GM18870 (cell line): ENCODE results near the gene ZNF783.
A peak's percentile ranks its signal among the peaks of the same experiment; 100 is the strongest.

Source experiments
- ATAC-seq: cut with Tn5 transposase; IDR thresholded peaks from one replicate; pipeline ENCODE4 v1.9.1; 2021; ENCODE audit warnings: moderate library complexity; ENCODE audit not compliant: unreplicated experiment

The ZNF783 gene

DNA sequence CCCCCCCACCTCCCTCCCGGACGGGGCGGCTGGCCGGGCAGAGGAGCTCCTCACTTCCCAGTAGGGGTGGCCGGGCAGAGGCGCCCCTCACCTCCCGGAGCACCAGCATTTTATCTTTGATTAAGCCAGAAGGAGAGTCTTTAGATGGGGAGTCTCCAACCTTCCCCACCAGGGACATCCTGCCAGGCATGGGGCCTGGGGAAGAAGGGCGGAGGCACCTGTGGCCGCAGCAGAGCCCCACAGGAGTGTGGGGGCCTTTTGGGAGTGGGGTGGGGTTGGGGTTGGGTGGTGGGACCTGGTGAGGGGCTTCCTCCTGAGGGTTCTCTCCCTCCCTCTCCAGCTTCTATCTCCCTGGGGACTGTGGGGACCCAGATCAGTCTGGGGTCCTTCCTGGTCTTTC is 18.2 kb downstream of the ZNF783 start:
- no peak for ATAC-seq

DNA sequence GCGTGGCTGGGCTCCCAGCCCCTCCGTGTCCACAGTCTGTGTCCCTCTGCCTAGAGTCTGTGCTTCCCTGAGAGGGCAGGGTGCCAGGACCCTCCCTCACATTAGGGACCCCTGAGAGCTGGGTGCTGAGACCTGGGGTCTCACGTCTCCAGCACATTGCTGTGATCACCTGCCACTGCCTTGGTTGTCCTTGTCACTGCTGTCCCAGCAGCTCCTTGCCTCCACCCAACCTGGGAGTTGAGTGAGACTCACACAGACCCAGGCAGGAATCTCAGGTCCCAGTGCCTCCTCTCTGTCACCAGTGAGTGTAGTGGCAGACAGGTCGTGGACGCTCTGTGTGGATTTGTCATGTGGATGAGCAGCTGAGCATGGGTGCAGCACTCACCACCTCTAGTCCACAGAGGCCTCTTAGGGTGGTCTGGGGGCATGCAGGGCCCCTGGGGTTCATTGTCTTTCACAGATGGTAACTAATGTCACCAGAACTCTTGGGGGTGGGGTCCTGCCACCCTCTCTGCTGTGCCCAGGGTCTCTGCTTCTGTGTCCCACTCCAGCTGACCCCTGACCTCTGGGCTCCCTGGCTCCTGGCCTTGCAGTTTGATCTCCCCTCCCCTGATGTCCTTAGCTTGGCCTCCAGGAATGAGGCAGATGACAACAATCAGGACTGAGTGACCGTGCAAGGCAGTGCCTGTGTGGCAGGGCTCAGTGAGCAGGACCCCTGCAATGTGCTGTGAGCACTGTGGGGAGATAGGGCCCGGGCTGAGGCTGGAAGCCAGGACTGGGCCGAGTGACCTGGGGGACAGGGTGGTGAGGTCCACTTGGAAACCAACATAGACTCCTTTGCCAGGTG is 18.9 kb downstream of the ZNF783 start:
- no peak for ATAC-seq

DNA sequence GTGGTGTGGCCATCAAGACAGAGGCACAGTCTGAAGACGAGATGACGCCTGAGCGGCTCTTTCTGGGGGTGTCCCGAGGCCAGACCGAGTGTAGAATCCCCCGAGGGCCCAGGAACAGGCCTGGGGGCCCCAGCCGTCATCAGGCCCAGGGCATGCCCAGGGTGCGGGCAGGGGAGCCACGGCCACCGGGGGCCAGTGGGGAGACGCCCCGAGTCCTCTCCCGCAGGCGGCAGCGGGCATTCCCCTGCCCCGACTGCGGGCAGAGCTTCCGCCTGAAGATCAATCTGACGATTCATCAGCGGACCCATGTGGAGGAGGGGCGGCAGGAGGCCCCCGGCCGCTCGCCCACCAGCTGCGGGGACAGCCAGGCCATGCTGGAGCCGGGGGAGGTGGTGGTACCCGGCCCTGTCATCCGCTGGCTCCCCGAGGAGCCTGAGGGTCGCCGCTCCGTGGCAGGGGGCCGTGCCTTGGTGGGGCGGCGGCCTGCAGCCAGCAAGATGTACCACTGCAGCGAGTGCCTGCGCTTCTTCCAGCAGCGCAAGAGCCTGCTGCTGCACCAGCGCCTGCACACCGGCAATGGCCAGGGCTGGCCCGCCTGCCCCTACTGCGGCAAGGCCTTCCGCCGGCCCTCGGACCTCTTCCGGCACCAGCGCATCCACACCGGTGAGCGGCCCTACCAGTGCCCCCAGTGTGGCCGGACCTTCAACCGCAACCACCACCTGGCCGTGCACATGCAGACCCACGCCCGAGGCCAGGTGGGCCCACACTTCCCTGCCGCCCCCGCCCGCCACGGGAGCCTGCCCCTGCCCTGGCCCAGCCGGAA is 19.7 kb downstream of the ZNF783 start:
- ATAC-seq = no peak

DNA sequence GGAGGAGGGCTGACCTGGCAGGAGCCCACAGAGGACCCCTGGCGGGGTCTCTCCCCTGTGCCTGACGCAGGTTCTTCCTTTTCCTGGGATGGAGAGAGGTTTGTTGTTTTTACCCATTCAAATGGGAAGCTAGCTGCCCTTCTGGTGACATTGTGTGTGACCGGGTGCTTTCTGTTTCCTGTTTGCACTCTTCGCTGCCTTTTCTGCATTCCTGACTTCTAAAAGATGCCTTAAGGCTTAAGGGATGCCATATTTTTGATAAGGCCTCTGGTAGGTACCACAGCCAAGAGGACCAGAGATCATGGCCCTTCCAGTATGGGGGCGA is 20.3 kb downstream of the ZNF783 start:
- no peak for ATAC-seq

DNA sequence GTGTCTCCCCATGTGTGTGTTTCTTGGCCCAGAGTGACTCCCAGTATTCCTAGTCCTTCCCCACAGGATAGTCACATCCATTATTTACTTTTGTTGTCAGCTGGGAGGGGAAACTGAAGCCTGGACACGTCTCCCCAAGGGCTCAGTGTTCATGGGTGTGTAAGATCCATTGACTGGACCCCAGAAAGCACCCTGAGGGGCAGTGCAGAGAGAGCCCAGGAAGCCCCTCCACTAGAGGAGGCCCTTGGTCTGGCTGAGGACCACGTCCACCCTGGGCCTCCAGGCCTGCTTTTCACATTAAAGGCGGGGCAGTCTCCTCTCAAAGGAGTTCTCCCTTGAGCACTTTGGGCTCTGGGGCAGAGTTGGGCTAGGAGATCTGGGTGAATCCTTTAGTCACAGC is 21.3 kb downstream of the ZNF783 start:
- ATAC-seq = no peak

DNA sequence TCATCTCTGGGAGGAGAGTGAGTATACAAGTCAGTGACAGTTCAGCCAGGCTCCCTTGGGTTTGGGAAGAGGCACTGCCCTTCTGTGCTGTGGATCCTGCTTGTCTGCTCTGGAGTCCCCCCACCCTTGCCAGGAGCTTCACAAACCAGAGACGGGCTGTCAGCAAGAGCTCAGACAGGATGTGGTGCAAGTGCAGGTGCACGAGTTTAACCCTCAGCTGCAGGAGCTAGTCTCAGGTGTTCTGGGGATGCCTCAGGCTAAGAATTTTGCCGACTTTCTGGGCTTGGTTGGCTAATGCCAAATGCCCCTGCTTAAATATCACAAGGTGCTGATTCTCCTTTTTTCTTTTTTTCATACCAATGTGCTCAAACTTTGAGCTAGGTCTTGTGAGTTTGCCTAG is 22.3 kb downstream of the ZNF783 start:
- no peak for ATAC-seq

DNA sequence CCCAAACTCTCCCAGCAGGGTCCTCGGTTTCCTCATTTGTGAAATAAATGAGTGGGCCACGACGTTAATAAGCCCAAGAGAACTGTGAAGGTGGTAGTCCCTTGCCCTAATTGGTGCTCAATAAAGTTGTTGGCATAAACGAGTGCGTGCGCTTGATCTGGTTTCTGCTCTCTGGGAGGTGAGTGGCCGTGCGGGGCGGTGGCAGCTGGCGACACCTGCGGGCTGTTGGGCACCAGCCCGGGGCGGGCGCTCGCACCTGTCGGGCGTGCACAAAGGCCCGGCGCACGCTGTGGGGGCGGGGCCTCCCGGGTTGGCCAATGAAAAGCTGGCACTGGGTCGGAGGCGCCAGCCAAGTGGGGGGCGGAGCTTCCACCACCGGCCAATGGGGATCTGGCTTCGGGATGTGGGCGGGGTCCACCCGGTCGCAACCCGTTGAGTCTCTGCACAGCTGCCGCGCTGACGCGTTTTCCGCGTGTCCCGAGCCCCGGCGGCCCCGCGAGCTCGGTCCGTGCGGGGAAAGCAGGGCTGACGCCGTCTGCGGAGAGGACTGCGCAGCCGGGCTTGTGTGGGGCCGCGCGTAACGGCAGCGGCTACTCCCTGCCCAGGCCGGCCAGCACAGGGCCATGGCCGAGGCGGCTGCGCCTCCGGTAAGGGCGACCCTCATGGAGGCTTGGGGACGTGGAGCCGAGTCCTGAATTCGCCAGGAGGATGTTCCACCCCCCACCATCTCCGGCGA is 23.0 kb downstream of the ZNF783 start:
- peak; percentile 95 for ATAC-seq

DNA sequence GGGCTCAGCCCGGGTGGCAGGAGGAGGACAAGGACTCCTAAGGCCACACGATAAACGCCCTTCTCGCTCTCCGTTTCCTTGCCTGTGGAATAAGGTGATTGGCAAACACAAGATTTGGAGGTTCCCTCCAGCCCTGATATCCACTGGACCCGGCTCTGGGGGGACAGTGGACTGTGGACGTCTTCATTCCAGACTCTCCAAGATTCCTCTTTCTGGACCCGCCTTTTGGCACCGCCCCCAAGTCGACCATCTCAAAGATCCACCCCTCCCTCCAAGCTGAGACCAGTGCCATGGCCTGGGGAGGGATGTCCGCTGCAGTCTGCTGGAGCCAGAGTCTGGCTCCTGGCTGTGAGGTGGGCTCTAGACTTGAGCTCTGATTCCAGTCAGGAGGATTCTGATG is 23.6 kb downstream of the ZNF783 start:
- ATAC-seq = no peak

DNA sequence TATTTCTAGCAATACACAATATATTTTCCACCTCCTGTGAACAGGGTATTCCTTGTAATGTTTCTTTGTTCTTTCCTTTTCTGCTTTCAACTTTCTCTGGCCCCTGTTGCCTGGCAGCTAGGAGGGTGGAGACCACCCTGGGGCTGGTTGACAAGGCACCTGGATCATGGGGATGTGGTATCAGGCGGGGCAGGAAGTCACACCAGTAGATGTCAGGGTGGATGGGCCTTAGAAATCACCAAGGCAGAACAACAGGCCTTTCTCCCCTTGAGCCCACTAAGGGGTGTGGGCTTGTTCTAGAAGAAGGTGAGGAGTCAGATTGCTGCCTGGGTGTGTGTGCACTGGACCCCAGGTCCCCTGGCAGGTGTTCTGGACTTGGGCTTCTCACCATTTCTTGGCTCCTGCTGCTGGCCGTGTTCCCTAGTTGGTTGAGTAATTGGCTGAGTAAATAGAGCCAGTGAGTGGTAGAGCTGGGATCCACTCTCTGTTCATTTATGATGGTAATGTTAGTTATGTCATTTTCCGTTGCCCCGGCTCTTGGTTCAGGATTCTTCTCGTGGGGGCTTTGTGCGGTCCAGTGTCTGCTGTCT is 24.9 kb downstream of the ZNF783 start:
- ATAC-seq = no peak

DNA sequence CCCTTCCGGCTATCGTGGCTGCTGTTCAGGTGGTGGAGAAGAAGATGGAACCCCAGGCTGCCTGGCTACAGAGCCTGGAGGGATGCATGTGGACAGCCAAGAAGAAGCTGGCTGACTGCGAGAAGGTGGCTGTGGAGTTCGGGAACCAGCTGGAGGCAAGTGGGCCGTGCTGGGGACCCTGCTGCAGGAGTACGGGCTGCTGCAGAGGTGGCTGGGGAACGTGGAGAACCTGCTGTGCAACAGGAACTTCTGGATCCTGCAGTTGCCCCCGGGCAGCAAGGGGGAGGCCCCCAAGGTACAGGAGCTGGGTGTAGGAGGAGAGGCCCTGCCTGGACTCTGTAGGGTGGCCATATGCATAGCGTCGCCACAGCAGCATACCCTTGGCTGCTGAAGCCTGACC is 25.6 kb downstream of the ZNF783 start:
- ATAC-seq = no peak

DNA sequence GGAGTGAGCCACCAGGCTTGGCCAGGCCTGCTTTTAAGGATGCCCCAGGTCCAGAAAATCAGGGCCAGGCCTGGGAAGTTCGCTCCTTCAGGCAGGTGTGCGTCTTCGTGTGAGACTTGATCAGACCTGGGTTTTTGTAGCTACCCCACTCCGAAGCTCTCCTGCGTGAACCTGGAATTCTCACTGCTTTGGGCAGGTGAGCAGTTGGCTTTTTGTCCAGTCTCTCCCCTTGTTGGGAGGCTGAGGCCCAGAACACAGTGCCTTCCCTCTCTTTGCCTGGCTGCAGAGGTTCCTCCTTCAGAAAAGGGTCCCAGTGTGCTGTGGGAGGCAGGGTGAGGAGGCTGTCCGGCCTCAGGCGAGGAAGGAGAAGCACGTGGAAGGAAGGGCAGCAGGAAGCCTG is 27.3 kb downstream of the ZNF783 start:
- no peak for ATAC-seq

DNA sequence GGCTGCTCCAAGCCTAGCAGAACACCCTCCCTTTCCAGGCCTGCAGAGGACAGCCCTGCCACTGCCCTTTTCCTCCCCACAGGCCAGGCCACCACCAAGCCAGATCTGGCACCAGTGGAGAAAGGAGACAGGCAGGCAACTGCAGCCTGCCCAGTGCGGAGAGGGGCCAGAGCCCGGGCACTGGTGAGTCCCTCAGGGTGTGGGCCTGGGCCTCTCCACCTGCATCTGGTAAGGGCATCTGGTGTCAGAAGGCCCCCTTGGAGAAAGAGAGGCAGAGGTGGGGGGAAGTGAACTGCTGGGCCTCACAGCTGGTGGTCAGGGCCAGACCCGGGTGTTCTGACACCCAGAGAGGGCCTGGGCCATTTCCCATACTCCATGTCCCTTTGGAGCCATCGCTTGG is 27.9 kb downstream of the ZNF783 start:
- no peak for ATAC-seq

DNA sequence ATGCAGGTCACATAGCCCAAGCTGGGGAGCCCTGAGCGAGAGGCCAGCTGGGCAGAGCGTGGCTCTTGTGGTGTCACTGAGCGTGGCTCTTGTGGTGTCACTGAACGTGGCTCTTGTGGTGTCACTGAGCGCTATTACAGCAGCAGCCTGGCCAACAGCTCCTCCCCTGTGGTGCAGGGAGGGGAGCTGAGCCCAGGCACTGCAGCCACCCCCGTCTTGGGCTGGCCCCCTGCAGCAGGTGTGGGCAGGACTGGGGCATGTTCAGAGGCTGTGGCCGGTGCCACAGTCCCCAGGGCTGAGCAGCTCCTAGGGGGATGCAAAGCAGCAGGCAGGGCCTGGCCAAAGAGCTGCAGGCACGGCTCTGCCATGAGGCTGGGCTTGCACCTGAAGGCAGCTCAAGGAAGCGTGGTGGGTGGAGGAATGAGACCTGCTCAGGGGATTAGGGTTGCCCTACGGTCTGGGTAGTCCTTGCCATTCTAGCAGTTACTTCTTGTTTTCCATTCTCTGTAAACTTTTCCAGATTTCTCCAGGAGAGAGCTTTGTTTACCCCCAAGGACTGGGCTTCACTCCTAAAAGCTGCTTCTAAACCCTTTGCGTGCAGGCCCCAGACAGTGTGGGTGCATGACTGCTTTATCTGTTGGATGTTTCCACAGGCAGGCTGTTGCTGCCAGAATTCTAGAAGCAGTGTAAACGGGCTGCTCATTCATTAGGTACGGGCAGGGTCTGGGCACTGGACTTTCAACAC is 29.2 kb downstream of the ZNF783 start:
- ATAC-seq = no peak

DNA sequence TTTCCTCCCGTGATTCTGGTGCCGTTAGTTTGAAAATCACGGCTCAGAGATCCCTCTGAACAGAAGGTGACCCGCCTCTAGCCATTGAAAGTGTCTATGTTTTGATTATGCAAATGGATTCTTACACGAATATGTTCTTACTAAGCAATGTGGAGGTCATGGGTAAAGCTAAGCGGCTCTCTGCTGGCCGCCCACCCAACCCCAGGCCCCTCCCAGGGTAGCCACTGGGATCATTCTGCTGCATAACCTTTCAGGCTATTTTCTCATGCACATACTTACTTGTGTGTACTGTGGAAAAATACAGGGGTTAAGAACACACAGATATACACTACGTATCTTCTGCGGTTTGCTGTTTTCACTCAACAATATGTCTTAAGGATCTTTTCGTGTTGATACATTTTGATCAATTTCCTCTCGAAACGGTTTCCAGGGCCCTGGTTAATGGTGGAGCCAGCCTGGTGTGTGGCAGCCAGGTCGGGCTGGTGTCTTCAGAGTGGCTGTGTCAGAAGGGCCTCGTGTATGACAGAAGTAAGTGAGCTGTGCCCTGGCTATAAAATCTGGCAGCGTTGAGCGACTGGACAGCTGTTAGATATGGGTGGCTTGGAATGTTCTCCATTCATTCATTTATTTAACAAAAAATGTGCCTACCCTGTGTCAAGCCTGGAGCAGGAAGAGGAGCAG is 29.9 kb downstream of the ZNF783 start:
- no peak for ATAC-seq

DNA sequence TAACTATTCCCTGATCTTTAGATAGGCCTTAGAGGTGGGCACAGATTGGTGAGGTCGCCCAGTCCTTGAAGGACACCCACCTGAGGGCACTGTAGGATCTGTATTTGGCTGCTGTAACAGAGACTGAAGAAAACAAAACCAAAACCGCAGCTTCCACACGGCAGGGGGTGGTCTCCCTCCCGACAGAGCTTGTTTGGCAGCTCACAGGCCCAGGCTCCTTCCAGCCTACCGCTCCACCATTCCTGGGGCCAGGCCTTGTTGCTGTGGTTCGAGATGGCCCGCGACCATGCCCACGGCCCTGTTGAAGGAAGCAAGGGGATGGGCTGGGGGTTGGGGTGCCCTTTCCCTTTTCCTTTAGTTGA is 30.4 kb downstream of the ZNF783 start:
- no peak for ATAC-seq

DNA sequence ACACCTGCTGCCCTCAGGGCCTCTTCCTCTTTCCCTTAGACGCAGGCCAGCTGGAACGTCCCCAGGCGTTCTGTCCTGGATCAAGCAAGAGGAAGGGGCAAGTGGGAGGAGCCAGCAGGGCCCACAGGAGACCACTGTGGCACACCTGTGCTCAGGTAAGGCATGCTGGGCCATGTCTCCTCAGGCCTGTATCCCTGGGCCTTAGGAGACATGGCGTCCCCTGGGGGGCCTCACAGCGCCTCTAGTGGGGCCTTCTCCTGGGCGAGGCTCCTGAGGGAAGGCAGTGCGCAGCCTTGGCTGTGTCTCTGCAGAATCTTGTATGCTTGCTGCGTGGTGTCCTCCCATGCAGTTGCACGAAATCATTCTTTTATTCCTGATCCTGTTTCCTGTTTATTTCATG is 31.3 kb downstream of the ZNF783 start:
- ATAC-seq = no peak

DNA sequence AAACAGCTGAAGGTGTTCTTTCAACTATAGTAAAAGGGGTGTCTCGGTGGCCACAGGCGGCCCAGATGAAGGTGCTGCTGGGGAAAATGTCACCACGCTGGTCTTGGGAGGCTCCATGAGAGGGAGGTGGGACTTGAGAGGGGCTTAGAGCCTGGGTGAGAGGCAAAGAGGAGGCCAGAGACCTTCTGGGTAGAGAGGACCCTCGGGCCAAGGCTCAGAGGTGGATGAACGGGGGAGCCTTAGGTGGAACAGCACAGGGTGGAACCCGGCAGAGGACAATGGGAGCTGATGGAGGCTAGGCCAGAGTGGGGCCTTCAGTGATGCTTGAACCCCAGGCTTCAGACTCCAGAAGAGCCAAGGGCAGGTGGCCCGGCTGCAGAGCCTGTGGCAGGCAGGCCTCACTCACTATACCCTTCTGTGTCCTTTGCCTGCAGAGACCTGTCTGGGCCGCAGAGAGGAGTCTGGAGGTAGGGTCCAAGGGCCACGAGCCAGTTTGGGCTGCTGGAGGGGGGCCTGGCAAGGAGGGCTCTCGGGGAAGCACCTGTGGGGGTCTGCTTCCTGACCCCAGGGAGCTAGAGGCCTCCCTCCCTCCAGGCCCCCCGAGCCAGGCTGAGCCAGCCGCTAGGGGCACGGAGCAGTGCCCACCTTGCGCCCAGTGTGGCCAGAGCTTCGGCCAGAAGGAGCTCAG is 32.1 kb downstream of the ZNF783 start:
- ATAC-seq = no peak

DNA sequence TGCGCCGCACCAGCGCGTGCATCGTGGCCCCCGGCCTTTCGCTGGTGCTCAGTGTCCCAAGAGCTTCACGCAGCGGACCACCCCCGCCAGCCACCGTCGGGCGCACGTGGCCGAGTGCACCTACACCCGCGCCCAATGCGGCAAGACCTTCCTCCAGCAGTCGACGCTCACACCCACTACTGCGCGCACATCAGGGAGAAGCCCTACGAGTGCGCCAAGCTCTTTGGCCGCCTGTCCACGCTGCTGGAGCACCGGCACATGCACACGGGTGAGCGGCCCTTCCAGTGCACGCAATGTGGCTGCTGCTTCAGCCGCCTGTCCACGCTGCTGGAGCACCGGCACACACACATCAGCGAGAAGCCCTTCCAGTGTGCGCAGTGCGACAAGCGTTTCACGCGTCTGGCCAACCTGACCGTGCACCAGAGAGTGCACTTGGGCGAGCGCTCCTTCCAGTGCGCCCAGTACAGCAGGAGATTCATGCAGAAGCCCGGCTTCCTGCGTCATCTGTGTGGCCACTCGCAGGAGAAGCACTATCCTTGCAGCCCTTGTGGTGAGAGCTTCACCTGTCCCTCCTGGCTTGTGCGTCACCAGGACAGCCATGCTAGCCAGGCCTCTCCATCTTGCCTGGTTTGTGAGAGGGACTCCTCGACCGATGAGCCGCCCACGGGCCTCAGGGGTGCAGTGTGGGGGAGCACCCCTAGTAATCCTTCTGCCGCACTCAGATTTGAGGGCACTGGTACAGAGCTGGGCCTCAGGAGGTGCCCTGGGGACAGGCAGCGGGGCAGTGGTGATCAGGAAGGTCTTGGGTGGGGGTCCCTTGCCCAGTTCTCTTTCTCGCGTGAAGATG is 32.9 kb downstream of the ZNF783 start:
- no peak for ATAC-seq

DNA sequence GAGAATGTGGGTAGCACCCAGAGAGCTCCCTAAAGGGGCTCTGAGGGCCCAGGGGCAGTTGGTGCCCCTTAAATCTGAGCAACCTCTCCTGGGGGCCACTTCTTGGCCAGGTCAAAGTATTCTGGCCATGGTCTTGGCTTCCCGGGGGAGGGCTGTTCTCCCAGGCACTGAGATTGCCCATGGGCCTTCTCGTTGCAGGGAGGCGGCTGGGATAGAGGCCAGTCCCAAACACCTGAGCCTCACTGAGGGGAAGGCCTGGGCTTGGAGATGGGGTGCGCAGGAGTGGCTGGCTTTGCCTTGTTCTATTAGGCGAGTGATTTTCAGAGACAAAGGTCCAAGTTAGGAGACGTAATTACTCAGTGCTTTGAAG is 33.5 kb downstream of the ZNF783 start:
- no peak for ATAC-seq
